NCI-H146 treated with DMSO at 0.1 percent for 48 hours (cell line): Measurements from ENCODE around the gene ATRX.
A peak's percentile ranks its signal among the peaks of the same experiment; 100 is the strongest.
"Not testable (repeated sequence)": the region's sequence is repeated elsewhere in the genome, so short reads cannot be mapped to it uniquely, and the experiment has no call there.

Experiments
- DNase-seq: peaks from one replicate; lab custom pipeline; 2025; ENCODE audit not compliant: unreplicated experiment; lab: John Stamatoyannopoulos, UW

The ATRX gene

GRCh38 chrX:77731821-77732419, 54.1 kb downstream of the ATRX start:
- DNase-seq = no peak

- DNase-seq = not testable (repeated sequence)
Measured at GRCh38 chrX:77726095-77726494, 59.9 kb downstream of the ATRX start.

- no peak for DNase-seq
Measured at GRCh38 chrX:77723681-77724080, 62.3 kb downstream of the ATRX start.

- no peak for DNase-seq
Measured at GRCh38 chrX:77719388-77719787, 66.6 kb downstream of the ATRX start.

- no peak for DNase-seq
Measured at GRCh38 chrX:77704881-77705280, 81.1 kb downstream of the ATRX start.

GRCh38 chrX:77698242-77698641, 87.8 kb downstream of the ATRX start:
- no peak for DNase-seq

GRCh38 chrX:77694491-77694890, 91.5 kb downstream of the ATRX start:
- DNase-seq = peak; percentile 10

GRCh38 chrX:77693594-77693993, 92.4 kb downstream of the ATRX start:
- DNase-seq = no peak

GRCh38 chrX:77691916-77692315, 94.1 kb downstream of the ATRX start:
- DNase-seq = no peak

GRCh38 chrX:77689376-77689775, 96.6 kb downstream of the ATRX start:
- no peak for DNase-seq

GRCh38 chrX:77685683-77686082, 100.3 kb downstream of the ATRX start:
- not testable (repeated sequence) for DNase-seq

- DNase-seq = no peak
Measured at GRCh38 chrX:77679144-77679543, 106.9 kb downstream of the ATRX start.

GRCh38 chrX:77675986-77676385, 110.0 kb downstream of the ATRX start:
- DNase-seq = no peak

GRCh38 chrX:77668391-77669237, 117.4 kb downstream of the ATRX start:
- no peak for DNase-seq

- no peak for DNase-seq
Measured at GRCh38 chrX:77658886-77659285, 127.1 kb downstream of the ATRX start.

GRCh38 chrX:77652095-77652494, 133.9 kb downstream of the ATRX start:
- DNase-seq = no peak

GRCh38 chrX:77640702-77641101, 145.3 kb downstream of the ATRX start:
- DNase-seq = no peak

- no peak for DNase-seq
Measured at GRCh38 chrX:77639820-77640219, 146.2 kb downstream of the ATRX start.

- DNase-seq = no peak
Measured at GRCh38 chrX:77638397-77638796, 147.6 kb downstream of the ATRX start.

- no peak for DNase-seq
Measured at GRCh38 chrX:77635373-77635772, 150.6 kb downstream of the ATRX start.

- DNase-seq = no peak
Measured at GRCh38 chrX:77628294-77629025, 157.6 kb downstream of the ATRX start.

GRCh38 chrX:77622672-77623071, 163.3 kb downstream of the ATRX start:
- DNase-seq = no peak
